OCI-LY3 (cell line): ENCODE results near the gene MINDY4.

Experiments used
- EZH2phosphoT487 ChIP-seq: fragments of 200-600 bp; shearing (Covaris generic); IDR thresholded peaks from 2 replicates; pipeline ENCODE4 v1.6.1; 2018; ENCODE audit warnings: antibody characterized with exemption, mixed run types, low read depth
- TF ChIP-seq, protein P1 (sequence below): fragments of 200-600, 300-600 bp; sonication (generic); IDR thresholded peaks from 2 replicates; pipeline ENCODE4 v1.5.1; 2014; ENCODE audit warnings: antibody characterized with exemption, low read length, low read depth

DNA sequence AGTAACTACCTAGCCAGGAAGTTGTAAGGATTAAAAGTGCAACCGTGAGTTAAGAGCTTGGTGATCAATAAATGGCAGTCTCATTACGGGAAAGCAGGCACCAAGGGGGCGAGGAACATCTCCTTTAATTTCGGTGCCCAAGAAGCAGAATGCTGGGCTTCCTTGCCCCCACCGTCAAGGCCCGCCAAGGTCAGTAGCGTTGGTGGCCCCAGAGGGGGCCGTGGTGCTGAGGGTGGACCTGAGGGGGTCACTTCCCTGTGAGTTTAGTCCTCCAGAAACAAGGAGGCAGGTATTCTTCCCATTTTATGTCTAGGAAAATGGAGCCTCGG is 408 bp upstream of the MINDY4 start:
- TF ChIP-seq, protein P1, sequence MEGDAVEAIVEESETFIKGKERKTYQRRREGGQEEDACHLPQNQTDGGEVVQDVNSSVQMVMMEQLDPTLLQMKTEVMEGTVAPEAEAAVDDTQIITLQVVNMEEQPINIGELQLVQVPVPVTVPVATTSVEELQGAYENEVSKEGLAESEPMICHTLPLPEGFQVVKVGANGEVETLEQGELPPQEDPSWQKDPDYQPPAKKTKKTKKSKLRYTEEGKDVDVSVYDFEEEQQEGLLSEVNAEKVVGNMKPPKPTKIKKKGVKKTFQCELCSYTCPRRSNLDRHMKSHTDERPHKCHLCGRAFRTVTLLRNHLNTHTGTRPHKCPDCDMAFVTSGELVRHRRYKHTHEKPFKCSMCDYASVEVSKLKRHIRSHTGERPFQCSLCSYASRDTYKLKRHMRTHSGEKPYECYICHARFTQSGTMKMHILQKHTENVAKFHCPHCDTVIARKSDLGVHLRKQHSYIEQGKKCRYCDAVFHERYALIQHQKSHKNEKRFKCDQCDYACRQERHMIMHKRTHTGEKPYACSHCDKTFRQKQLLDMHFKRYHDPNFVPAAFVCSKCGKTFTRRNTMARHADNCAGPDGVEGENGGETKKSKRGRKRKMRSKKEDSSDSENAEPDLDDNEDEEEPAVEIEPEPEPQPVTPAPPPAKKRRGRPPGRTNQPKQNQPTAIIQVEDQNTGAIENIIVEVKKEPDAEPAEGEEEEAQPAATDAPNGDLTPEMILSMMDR: no peak
- TF ChIP-seq EZH2phosphoT487: no peak
